OCI-M1 (cell line): ENCODE results near the gene TRRAP.

ENCODE experiments used
- DNase-seq: peaks from one replicate; lab custom pipeline; 2025; lab: John Stamatoyannopoulos, UW

TRRAP gene

DNA sequence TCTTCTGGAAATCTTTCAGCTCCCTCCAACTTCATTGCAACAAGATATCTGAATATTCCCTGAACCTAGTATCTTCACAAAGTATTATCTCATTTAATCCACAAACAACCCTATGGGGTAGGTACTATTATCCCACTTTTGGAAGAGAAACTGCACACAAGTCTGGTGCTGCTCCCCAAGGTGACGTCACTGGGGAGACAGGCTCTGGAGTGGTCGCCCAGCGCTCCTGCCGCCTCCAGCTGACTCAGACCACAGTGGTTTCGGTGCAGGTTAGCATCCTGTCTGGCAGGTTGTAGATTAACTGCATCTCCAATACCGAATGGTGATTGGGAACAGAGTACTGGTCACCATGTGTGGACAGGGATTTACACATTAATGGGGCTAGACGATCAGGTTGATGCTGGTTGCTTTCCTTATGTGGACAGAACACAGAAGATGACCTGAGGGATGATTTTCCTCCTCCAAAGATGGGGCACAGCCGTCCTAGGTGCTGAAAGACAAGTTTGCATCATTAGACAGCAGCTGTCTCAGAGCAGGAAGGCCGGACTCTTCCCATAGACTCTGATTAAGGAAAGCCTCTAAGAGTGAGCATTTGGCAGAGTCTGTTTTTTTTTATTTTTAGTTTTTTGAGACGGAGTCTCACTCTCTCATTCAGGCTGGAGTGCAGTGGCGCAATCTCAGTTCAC is 128.6 kb downstream of the TRRAP start:
- no peak for DNase-seq

GRCh38 chr7:99008181-99008631 is 129.9 kb downstream of the TRRAP start:
- DNase-seq = no peak

- DNase-seq = no peak
Measured at GRCh38 chr7:99008921-99009530, 130.7 kb downstream of the TRRAP start.

GRCh38 chr7:99010281-99010680 is 131.9 kb downstream of the TRRAP start:
- no peak for DNase-seq

- no peak for DNase-seq
Measured at GRCh38 chr7:99011341-99011705, 133.0 kb downstream of the TRRAP start.

- no peak for DNase-seq
Measured at GRCh38 chr7:99011706-99012404, 133.5 kb downstream of the TRRAP start.

DNA sequence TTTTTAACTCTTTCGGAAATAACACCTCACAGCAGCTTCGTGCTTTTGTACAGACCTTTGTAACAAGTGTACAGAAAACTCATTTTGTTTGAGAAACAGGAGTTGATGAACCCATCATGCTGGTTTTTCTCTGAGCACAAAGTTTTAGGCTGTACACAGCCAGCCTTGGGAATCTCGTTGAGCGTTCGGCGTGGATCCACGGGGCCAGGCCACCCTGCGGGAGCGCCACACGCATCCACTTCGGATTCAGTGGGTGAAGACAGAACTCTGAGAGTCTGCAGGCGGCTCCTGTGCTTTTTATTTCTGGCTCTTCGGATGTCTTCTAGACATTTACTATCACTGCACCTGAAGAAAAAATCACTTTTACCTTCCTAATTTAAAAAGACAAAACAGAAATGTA is 134.4 kb downstream of the TRRAP start:
- DNase-seq = no peak

GRCh38 chr7:99013266-99014112 is 135.2 kb downstream of the TRRAP start:
- no peak for DNase-seq

DNA sequence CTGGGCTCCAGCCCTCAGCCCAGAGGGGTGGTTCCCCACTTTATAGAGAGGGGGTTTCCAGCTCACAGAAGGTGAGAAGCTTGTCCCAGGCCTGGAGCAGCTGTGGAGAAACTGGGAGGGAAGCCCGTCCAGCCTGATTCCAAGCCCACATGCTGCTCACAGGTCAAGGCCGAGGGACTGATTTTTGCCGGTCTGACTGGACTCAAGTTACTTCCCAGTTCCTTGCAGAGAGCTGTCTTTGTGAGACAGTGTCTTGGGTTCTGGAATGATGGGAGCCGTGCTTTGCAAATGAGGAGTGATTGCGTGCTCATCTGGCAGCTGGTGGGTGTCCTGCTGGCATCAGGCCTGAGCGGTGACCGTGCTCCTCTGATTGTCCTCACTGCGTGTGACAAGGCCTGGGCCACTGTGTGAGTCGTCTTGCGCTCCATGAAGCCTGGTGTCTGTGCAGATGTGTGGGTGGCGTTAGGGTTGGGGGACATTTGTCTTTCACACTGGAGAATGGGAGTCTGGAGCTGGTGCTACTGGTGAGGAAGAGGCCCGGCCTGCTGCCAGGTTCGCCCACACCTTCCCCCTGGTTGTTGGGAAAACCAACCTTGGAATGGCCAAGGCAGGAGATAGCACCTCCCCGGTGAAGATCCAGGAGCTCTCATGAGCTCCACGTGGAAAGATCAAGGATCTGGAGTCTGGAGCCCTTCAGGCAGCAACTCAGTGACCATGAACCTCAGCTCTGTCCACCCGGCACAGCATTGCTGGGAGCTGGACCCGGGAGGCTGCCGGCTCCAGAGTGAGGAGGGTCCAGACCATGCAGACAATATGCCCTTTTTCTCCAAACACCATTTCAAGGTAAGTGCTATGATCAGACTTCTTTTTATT is 136.0 kb downstream of the TRRAP start:
- no peak for DNase-seq

- no peak for DNase-seq
Measured at GRCh38 chr7:99016196-99016595, 137.9 kb downstream of the TRRAP start.

DNA sequence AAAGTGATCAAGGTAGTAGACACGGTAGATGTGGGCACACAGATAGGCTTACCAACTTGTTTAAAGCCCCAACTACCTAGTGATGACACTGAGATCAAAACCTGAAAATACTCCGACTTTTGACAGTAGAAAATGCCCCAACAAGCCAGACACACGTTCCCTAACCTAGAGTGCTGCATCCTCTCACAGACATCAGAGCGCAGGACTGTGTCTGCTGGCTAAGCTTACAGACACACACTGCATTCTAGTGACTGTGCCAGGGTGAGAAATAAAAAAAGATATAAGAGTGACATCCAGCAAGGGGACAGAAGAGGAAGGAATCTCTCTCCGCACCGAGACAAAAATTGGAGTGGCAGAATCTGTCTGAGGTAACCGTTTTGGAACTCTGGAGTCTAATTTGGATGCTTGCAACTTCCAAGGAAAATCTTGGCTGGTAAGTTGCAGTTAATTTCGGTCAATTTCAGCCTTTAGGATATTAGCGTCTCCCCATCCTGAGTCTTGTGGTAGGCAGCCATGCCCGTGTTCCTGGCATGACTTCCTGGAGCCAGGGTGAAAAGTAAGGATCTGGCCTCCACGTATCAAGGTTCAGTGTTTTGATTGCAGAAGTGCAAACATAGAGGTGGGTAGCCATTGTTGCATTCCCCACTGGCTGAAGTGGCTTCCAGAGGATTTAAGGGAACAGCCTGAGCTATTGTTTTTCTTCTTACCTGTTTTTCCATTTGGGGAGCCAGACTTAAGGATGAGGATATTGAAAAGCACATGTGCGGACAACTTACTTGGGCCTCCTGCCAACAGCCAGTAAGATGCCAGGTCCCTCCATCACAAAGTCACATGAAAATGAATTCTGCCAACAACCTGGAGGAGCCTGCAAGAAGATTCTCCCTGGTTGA is 141.4 kb downstream of the TRRAP start:
- no peak for DNase-seq

DNA sequence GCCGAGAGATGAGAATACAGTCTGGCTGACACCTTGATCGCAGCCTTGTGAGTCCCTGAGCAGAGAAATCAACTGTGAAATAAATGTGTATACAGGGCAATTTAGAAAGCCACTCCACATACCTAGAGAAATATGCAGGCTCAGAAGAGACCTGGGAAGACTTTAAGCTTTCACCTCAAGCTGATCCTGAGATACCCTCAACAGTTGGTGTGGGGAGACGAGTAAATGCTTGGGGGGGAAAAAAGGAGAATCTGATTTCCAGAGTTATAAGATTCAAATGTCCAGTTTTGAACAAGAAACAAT is 142.0 kb downstream of the TRRAP start:
- no peak for DNase-seq

DNA sequence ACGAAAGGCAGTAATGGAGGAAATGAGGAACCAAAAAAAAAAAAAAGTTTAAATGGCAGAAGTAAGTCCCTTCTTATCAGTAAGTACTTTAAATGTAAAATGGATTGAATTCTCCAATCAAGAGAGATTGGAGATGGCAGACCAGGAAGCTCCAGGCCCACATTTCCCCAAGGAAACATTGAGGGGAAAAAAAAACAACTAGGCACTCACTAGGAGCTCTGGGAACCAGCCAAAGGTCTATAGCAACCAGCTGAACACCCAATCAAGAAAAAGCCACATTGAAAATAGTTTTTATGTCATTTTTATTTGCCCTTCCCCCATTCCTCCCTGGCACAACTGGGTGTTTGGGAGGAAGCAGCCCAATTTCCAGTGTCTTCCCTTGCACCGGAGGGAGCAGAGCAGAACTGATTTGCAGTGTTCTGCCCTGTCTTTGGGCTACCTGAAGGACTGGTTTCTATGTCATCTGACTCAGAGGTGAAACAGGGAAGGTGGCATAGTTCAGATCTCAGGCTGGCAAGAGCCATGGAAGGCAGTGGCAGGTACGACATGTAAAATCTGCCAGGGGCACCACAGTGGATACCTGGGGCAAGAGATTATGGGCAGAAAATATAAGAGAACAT is 143.7 kb downstream of the TRRAP start:
- DNase-seq = peak; percentile 83

GRCh38 chr7:99024066-99024465 is 145.7 kb downstream of the TRRAP start:
- no peak for DNase-seq

GRCh38 chr7:99027241-99027640 is 148.9 kb downstream of the TRRAP start:
- DNase-seq = no peak

DNA sequence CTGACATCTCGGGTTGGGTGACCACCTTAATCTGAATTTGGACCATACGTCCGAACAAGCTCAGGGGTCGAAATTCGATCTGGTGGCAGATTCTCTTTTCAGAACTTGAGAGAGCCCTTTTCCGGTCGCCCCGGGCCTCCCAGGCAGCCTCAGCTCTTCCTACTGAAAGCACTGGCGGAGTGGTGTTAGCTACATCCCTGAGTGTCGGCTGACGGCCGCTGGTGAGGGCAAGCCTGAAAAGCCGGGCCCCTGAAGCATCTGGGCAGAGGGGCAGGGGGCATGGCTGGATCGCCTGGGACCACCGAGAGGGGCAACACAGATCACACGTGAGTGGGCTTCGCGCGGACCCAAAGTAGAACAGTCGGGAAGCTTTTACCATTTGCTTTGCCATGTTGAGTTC is 149.5 kb downstream of the TRRAP start:
- DNase-seq = no peak

- DNase-seq = no peak
Measured at GRCh38 chr7:99028261-99028973, 150.1 kb downstream of the TRRAP start.

- no peak for DNase-seq
Measured at GRCh38 chr7:99029466-99030435, 151.4 kb downstream of the TRRAP start.
